Progenitor cell of endocrine pancreas (in vitro differentiated cells): ENCODE data around the gene SAXO1. TPM values are rescaled to one million over a fixed set of nuclear protein-coding genes. Genes with fewer than 3 reads are reported as not detected.

Experiments
- DNase-seq: peaks from one replicate; pipeline ENCODE4 v3.0.0; 2021; ENCODE audit warnings: low spot score; ENCODE audit not compliant: unreplicated experiment
- H3K27ac Mint-ChIP-seq: 2 replicates; pipeline ENCODE4 v1.8.0; 2021; ENCODE audit warnings: mild to moderate bottlenecking, moderate library complexity, mixed read lengths
- H3K27me3 Mint-ChIP-seq: 2 replicates; pipeline ENCODE4 v1.8.0; 2021; ENCODE audit warnings: mixed read lengths
- H3K36me3 Mint-ChIP-seq: 2 replicates; pipeline ENCODE4 v1.8.0; 2022; ENCODE audit warnings: mixed read lengths; ENCODE audit not compliant: insufficient read depth
- H3K4me1 Mint-ChIP-seq: 2 replicates; pipeline ENCODE4 v1.8.0; 2021; ENCODE audit warnings: low read depth, mixed read lengths
- H3K4me3 Mint-ChIP-seq: 2 replicates; pipeline ENCODE4 v1.8.0; 2021; ENCODE audit warnings: low read depth, mild to moderate bottlenecking, moderate library complexity, mixed read lengths
- H3K9me3 Mint-ChIP-seq: 2 replicates; pipeline ENCODE4 v1.8.0; 2021; ENCODE audit warnings: low read depth, mixed read lengths
- long read RNA-seq: library from polyadenylated mRNA; unstranded; transcript quantifications from one replicate; pipeline ENCODE4 v2.0.0, GENCODE V29; 2020
- total RNA-seq: library from RNA; stranded (reverse); gene quantifications from 2 replicates; pipeline ENCODE4 v1.2.1, GENCODE V29; 2021
- TF ChIP-seq, protein P1 (sequence below): fragments of 200-600 bp; sonication (generic); IDR thresholded peaks from one replicate; pipeline ENCODE4 v1.5.0; 2021; ENCODE audit warnings: antibody characterized with exemption, mild to moderate bottlenecking; ENCODE audit not compliant: unreplicated experiment

Gene SAXO1, protein sequence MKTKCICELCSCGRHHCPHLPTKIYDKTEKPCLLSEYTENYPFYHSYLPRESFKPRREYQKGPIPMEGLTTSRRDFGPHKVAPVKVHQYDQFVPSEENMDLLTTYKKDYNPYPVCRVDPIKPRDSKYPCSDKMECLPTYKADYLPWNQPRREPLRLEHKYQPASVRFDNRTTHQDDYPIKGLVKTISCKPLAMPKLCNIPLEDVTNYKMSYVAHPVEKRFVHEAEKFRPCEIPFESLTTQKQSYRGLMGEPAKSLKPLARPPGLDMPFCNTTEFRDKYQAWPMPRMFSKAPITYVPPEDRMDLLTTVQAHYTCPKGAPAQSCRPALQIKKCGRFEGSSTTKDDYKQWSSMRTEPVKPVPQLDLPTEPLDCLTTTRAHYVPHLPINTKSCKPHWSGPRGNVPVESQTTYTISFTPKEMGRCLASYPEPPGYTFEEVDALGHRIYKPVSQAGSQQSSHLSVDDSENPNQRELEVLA
- total RNA-seq, result 0.22 TPM in 1 of 2 replicates, not detected in the other
- long read RNA-seq, result 0 reads

DNA sequence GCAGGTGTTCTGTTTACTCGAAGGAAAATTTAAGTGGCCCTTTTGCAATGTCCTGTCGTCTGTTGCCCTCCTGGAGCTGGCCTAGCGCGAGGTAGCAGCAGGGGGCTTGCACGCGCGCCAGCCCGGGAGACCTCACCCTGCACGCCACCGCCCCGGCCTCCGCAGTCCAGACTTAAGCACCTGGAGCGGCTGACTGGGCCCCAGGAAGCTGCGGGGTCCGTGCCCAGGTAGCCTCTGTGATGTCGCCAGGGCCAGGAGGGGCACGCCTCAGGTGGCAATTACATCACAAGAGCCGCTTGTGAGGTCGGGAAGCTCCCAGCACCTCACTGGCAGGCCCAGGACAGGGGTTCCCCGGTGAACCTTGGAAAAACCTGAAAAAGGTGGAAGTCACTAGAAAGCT, at the start of gene SAXO1:
TSS of gene SAXO1 (minus strand) at position 195 of the 400 bp plus-strand sequence. CDS start 301 bp downstream, outside the sequence.
- DNase-seq, result no peak
- no peak within 1 kb of the TSS for H3K27ac Mint-ChIP-seq
- H3K36me3 Mint-ChIP-seq, result no peaks in the 10 kb centered on the region
- peaks cover 6% of the 10 kb centered on the region for H3K9me3 Mint-ChIP-seq
- no peak within 1 kb of the TSS for H3K4me3 Mint-ChIP-seq
- TF ChIP-seq, protein P1, sequence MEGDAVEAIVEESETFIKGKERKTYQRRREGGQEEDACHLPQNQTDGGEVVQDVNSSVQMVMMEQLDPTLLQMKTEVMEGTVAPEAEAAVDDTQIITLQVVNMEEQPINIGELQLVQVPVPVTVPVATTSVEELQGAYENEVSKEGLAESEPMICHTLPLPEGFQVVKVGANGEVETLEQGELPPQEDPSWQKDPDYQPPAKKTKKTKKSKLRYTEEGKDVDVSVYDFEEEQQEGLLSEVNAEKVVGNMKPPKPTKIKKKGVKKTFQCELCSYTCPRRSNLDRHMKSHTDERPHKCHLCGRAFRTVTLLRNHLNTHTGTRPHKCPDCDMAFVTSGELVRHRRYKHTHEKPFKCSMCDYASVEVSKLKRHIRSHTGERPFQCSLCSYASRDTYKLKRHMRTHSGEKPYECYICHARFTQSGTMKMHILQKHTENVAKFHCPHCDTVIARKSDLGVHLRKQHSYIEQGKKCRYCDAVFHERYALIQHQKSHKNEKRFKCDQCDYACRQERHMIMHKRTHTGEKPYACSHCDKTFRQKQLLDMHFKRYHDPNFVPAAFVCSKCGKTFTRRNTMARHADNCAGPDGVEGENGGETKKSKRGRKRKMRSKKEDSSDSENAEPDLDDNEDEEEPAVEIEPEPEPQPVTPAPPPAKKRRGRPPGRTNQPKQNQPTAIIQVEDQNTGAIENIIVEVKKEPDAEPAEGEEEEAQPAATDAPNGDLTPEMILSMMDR, result no peak
- no peaks in the 10 kb centered on the region for H3K4me1 Mint-ChIP-seq
- peaks cover 8% of the 10 kb centered on the region for H3K27me3 Mint-ChIP-seq

DNA sequence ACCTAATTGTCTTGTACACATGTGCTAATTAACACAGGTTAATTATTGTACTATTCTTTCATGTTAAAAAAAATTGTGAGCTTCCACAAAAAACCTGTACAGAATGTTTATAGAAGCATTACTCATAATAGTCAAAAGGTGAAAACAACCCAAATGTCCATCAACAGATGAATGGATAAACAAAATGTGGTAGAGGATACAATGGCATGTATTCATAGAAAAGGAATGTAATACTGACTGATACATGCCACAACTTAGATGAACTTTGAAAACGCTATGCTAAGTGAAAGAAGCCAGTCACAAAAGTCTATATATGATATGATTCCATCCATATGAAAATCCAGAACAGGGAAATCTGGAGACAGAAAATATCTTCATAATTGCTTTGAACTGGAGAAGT, 41.8 kb upstream of the SAXO1 start:
- no peak overlapping the region for H3K4me3 Mint-ChIP-seq
- H3K36me3 Mint-ChIP-seq, result peaks cover 25% of the 10 kb centered on the region
- H3K9me3 Mint-ChIP-seq, result no peaks in the 10 kb centered on the region
- peak overlapping the region; percentile 48 for H3K27ac Mint-ChIP-seq
- peaks cover 4% of the 10 kb centered on the region for H3K4me1 Mint-ChIP-seq
- TF ChIP-seq, protein P1, result no peak
- H3K27me3 Mint-ChIP-seq, result no peaks in the 10 kb centered on the region
- no peak for DNase-seq

DNA sequence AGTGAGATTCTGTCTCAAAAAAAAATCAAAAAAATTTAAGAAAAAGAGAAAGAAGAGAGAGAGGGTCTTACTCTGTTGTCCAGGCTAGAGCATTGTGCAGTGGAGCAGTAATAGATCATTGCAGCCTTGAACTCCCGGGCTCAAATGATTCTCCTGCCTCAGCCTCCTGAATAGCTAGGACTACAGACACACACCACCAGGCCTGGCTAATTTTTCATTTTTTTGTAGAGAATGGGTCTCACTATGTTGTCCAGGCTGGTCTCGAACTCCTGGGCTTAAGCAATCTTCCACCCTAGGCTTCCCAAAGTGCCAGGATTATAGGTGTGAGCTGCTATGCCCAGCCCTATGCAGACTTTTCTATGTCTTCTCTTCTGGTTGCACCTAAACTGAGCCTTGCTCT, 41.2 kb upstream of the SAXO1 start:
- no peaks in the 10 kb centered on the region for H3K9me3 Mint-ChIP-seq
- H3K27ac Mint-ChIP-seq, result peak overlapping the region; percentile 17
- H3K36me3 Mint-ChIP-seq, result peaks cover 28% of the 10 kb centered on the region
- no peak overlapping the region for H3K4me3 Mint-ChIP-seq
- DNase-seq, result no peak
- TF ChIP-seq, protein P1, result no peak
- no peaks in the 10 kb centered on the region for H3K27me3 Mint-ChIP-seq
- peaks cover 4% of the 10 kb centered on the region for H3K4me1 Mint-ChIP-seq

DNA sequence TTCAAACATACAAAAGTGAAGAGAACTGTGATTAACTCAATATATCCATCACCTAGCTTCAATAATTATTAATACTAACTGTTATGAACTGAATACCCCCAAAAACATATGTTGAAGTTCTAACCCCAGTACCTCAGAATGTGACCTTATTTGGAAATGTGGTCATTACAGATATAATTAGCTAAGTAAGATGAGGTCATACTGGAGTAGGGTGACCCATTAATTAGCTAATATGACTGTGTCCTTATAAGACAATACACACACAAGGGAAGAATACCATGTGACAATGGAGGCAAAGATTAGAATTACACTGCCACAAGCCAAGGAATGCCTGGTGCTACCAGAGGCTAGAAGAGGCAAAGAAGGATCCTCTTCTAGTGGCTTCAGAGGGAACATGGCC, 24.0 kb upstream of the SAXO1 start:
- H3K27ac Mint-ChIP-seq, result peak overlapping the region; percentile 20
- H3K36me3 Mint-ChIP-seq, result peaks cover 31% of the 10 kb centered on the region
- H3K4me3 Mint-ChIP-seq, result no peak overlapping the region
- peaks cover under 1% of the 10 kb centered on the region for H3K4me1 Mint-ChIP-seq
- TF ChIP-seq, protein P1, result no peak
- no peak for DNase-seq
- H3K9me3 Mint-ChIP-seq, result no peaks in the 10 kb centered on the region
- no peaks in the 10 kb centered on the region for H3K27me3 Mint-ChIP-seq

DNA sequence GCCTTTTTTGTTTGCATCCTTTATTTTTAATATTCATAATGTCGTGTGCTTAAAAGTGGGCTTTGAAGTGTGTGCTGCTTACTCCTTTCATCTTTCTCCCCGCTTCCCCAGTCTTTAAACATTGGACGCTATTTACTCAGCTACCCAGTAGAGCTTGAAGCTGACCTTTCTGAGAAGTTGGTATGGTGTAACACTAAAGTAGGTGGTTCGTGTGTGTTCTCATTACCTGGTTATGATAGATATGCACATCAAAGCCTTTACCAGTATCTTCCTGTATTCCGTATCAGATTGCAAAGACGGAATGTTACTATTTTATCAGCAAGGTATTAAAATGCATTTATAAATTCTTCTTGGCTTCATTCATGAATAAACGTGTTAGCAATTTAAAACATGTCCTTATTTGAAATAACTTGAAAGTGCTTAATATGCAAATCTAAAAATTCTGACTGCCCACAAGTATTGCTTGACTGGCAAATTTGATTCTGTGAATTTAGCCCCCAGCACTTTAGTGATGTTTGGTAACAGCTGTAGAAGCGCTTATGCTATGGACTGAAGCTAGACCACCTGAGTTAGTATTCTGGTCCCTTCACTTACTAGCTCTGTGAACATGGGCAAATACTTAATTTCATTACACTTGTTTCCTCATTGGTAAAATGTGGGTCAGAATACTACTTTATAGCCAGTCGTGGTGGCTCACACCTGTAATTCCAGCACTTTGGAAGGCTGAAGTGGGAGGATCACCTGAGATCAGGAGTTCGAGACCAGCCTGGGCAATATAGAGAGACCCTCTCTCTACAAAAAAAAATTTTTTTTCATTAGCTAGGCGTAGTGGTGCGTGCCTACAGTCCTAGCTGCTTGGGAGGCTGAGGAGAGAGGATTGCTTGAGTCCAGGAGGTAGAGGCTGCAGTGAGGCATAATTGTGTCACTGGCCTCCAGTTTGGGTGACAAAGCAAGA, 17.9 kb upstream of the SAXO1 start:
- Mint-ChIP-seq H3K9me3 (no peaks in the 10 kb centered on the region), H3K4me3 (peak overlapping the region; percentile 85), H3K36me3 (peaks cover 2% of the 10 kb centered on the region), H3K27me3 (no peaks in the 10 kb centered on the region), H3K27ac (no peak overlapping the region), H3K4me1 (peaks cover 22% of the 10 kb centered on the region)
- DNase-seq, result no peak
- TF ChIP-seq, protein P1, result no peak
